Stimulated activated CD8-positive, alpha-beta memory T cell treated with anti-CD3 and anti-CD28 coated beads, Interleukin-2, amount 100 ng/mL, for 1 hour (primary cell): ENCODE measurements around the gene COL10A1.

Experiments used
- DNase-seq, 2 donors: peaks; one replicate each; pipeline ENCODE4 v3.0.0-alpha.2; 2020; ENCODE audit warnings: low read depth in 2 of 2

Gene COL10A1

DNA sequence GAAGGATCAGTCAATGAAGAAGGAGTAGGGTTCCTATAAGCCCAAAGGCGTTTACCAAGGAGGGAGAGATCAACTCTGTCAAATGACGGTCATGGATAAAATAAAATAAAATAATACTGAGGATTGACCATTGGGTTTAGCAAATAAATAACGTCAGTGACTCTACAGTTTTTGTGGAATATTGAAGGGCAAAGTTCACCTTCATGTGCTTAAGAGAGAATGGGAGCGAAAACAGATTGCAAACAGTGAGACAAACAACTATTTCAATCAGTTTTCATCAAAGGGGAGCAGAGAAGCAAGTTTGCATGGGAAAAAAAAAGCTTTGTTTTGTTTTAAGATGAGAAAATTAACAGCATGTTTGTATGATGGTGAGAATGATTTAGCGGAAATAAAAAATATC is 42.9 kb downstream of the COL10A1 start:
- DNase-seq, result no peak

GRCh38 chr6:116078945-116079344 is 47.0 kb downstream of the COL10A1 start:
- DNase-seq, result no peak

- no peak for DNase-seq
These were observed 47.4 kb downstream of the COL10A1 start for GRCh38 chr6:116078522-116078921.

GRCh38 chr6:116074732-116075390 is 51.1 kb downstream of the COL10A1 start:
- DNase-seq, result no peak

DNA sequence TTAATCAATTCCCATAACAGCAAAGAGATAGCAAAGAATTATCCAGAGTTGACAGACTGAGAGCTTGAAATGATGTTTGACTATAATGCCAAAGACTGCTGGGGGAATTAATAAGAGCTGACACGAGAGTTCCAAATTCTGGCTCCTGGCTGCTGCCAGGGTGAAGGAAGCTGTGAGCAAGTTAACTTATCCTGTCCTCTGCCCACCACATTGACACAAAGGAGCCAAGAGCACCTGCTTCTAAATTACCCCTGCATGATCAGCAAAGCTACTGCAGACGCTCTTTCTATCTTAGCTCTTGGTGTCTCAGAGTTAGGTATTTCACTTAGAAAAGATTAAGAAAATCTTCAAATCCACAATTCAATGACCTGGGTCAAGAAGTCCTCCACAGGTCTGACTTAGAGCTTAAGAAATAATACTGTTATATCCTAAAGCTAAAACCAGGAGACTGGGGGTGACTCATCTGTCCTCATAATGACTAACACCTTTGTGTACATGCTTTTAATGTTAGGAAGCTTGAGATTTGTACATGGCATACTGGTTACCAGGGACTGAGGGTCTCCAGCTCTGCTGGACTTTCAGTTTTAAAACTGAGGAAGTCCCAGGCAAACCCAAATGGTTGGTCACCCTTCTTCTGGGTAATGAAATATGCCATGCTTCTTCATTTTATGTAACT is 52.0 kb downstream of the COL10A1 start:
- no peak for DNase-seq

DNA sequence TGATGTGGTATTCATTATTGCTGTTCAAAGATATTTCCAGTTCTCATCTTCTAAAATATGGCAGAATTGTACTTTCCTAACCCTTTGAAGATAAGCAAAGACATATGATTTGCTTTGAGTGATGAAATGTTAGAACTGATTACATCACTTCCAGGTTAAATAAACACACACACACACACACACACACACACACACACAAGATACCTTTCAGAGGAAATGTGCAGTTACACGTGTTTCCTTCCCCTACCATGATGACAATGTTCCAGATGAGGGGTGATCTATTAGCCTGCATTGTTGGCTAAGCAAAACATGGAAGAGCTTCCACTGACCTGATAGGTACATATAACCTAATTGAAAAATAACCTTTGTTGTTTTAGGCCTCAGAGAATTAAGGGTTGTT is 53.6 kb downstream of the COL10A1 start:
- DNase-seq, result no peak

- no peak for DNase-seq
These were observed 55.1 kb downstream of the COL10A1 start for GRCh38 chr6:116070616-116071389.

- no peak for DNase-seq
These were observed 55.8 kb downstream of the COL10A1 start for GRCh38 chr6:116070101-116070500.
